Stimulated activated naive CD8-positive, alpha-beta T cell treated with anti-CD3 and anti-CD28 coated beads, Interleukin-15, Interleukin-2, amounts not matched to agents 100 ng/mL and 50 ng/mL, for 24 hours (primary cell): ENCODE measurements around the gene LPIN2.

Experiments
- H3K27ac Mint-ChIP-seq: one replicate; pipeline ENCODE4 v1.8.0; 2021; ENCODE audit warnings: mild to moderate bottlenecking, mixed read lengths
- H3K27me3 Mint-ChIP-seq: one replicate; pipeline ENCODE4 v1.8.0; 2021; ENCODE audit warnings: mixed read lengths
- H3K36me3 Mint-ChIP-seq: one replicate; pipeline ENCODE4 v1.8.0; 2021; ENCODE audit warnings: low read depth, mixed read lengths
- H3K4me1 Mint-ChIP-seq: one replicate; pipeline ENCODE4 v1.8.0; 2021; ENCODE audit warnings: low read depth, mixed read lengths
- H3K4me3 Mint-ChIP-seq: one replicate; pipeline ENCODE4 v1.8.0; 2021; ENCODE audit warnings: mild to moderate bottlenecking, mixed read lengths
- H3K9me3 Mint-ChIP-seq: one replicate; pipeline ENCODE4 v1.8.0; 2021; ENCODE audit warnings: mixed read lengths

LPIN2 gene

DNA sequence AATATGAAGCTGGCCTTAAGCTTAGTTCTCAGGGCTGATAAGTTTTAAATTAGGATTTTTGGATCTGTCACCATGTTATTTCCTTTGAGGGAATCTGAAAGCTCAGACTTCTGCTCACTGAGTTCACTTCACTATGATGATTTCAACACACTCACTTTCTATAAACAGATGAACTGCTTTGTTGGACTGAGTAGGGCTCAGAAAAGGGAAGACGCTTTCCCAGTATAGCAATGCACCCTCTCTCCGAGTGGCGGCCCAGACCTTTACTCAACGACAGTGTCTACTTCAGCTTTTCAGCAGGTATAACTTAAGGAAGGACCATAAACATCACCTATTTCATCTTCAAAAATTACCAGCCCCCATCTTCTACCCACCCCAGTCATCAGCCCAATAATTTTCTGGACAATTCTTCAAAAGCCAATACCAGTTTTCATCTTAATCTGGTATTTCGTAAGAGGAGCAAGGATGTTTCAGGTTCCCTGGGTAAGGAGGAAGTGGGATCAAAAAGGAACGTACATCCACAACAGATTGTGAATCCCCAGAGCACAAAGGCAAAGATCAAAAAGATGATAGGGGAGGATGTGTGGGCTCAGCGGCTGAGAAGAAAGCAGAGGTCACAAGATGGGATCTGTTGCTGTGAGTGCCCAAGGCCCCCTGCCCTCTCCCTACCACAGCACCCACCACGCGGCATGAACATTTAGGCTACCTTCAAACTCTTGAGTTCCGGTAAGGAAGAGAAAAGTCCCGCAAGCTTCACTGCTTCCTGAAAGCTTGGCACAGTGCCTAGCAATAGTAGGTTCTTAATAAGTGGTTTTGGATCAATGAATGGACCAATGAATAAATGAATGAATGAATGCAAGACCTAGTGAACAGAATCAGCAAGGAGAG lies 41.9 kb downstream of the LPIN2 start:
- Mint-ChIP-seq H3K36me3 (peaks cover 15% of the 10 kb centered on the region), H3K27me3 (no peaks in the 10 kb centered on the region)

DNA sequence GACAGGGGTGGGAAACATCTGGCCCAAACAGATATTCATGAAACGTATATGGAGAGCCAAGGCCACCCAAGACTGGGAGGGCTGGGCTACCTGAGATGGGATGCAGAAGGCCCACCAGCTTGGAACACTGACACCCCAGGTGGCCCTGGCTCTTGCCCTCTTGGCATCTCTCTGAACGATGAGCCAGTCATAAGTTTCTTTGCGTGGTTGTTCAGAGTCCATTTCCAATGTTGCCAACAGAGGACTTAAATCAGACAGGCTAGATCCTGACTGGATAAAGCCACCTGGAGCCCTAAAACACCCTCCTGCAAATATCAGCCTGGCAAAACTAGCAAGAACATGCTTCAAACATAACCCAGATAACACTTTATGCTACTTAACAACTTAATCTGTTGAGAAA lies 42.6 kb downstream of the LPIN2 start:
- Mint-ChIP-seq H3K9me3 (no peaks in the 10 kb centered on the region), H3K27me3 (no peaks in the 10 kb centered on the region), H3K27ac (peak overlapping the region; percentile 97), H3K4me1 (peaks cover 98% of the 10 kb centered on the region), H3K36me3 (peaks cover 13% of the 10 kb centered on the region), H3K4me3 (peak overlapping the region; percentile 83)

More for the DNA sequence above, 41.9 kb downstream of the LPIN2 start:
- Mint-ChIP-seq H3K4me3 (peak overlapping the region; percentile 83), H3K4me1 (peaks cover 98% of the 10 kb centered on the region), H3K27ac (peak overlapping the region; percentile 97), H3K9me3 (no peaks in the 10 kb centered on the region)

DNA sequence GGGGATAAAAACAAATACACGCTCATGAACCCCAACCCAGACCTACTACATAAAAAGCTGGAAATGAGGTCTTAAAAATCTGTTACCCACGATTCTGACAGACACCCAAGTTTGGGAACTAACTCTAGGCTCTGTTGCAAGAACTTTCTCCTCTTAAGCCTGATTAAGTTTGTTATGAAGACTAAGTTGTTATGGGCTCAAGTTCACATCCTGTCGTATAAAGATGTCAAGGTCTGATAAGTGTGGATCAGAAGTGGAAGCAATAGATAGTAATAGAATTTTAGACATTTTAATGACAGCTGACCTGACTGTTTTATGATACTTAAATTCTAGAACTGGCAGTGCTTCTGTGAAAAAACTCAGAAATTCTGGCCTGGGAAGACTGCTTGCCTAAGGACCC lies 43.2 kb downstream of the LPIN2 start:
- Mint-ChIP-seq H3K27me3 (no peaks in the 10 kb centered on the region), H3K4me1 (peaks cover 100% of the 10 kb centered on the region), H3K4me3 (peak overlapping the region; percentile 83), H3K36me3 (peaks cover 16% of the 10 kb centered on the region), H3K27ac (peak overlapping the region; percentile 97), H3K9me3 (no peaks in the 10 kb centered on the region)

DNA sequence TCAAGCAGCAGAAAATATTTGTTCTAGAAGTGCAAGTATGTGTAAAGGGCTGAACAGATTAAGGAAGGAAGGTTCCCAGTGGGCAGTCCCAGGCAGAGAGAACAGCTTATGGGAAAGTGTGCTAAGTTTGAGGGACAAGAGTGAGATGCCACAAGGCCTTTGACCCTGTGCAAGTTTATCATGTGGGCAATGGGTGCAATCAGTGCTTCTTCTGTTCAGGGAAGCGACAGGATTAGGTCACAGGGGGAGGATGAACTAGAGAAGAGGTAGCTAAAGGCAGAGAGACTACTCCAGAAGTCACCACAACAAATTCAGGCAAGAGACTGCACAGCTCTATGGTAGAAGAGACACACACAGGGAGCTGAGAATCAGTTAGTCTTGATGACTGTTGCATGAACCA lies 44.3 kb downstream of the LPIN2 start:
- no peaks in the 10 kb centered on the region for H3K27me3 Mint-ChIP-seq
- H3K27ac Mint-ChIP-seq, result peak overlapping the region; percentile 97
- H3K4me1 Mint-ChIP-seq, result peaks cover 100% of the 10 kb centered on the region
- H3K9me3 Mint-ChIP-seq, result no peaks in the 10 kb centered on the region
- H3K36me3 Mint-ChIP-seq, result peaks cover 23% of the 10 kb centered on the region
- H3K4me3 Mint-ChIP-seq, result peak overlapping the region; percentile 39

DNA sequence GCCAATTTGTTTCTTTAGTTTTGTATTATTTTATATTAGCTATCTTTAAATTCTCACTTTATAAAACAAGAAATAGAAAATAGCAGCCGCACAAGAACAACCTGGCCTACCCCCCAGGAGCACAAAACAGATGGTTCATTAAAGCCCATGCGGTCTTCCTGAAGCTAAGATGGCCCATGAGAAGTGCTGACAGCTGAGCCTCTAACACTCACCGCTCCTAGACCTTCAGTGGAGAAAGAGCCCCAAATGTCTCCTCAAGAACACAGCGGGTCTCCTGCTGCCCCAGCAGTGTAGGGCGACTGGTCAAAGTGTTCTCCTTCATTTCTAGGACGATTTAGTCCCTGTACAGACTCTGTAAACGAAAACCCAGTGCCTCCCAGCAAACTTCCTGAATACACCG lies 45.1 kb downstream of the LPIN2 start:
- Mint-ChIP-seq H3K9me3 (no peaks in the 10 kb centered on the region), H3K36me3 (peaks cover 29% of the 10 kb centered on the region), H3K4me3 (peak overlapping the region; percentile 39), H3K27ac (peak overlapping the region; percentile 97), H3K4me1 (peaks cover 100% of the 10 kb centered on the region), H3K27me3 (no peaks in the 10 kb centered on the region)

DNA sequence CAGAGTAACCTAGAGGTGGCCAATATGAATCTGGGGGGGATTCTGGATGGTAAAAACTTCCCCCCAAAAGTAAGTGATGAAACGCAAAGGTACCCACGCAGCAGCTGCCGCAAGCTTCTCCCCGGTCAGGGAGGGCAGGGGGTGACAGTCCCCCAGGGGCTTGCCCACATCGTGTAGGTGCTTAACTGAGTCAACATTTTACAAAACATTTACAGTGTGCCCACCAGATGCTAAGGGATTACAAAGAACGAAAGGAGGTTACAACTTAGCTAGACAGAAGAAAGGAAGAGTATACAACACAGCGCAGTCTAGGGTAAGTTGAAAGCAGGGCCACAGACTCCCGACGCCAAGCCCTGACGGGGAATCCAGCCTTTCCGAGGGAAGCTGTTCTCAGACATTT lies 45.6 kb downstream of the LPIN2 start:
- H3K4me3 Mint-ChIP-seq, result no peak overlapping the region
- H3K9me3 Mint-ChIP-seq, result no peaks in the 10 kb centered on the region
- H3K36me3 Mint-ChIP-seq, result peaks cover 29% of the 10 kb centered on the region
- H3K27ac Mint-ChIP-seq, result peak overlapping the region; percentile 73
- H3K27me3 Mint-ChIP-seq, result no peaks in the 10 kb centered on the region
- peaks cover 100% of the 10 kb centered on the region for H3K4me1 Mint-ChIP-seq

DNA sequence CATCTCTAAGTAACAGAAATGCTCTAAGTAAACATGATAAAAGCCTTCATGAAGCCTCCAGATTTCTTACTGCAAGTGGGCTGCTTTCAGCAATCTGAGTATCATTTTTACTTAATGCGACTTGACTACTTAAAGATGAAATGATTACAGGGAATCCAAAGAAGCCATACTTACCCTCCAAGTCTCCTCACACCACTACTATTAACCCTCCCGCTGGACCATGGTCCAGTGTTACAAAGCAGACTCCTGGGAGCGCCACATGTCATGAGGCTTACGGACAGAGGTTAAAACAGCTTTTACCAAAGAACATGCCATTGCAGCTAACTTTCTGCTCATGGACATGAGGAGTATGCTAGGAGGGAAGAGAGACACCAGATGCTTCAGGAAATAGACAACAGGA lies 46.4 kb downstream of the LPIN2 start:
- Mint-ChIP-seq H3K36me3 (peaks cover 28% of the 10 kb centered on the region), H3K4me1 (peaks cover 100% of the 10 kb centered on the region), H3K4me3 (peak overlapping the region; percentile 25), H3K9me3 (no peaks in the 10 kb centered on the region), H3K27me3 (no peaks in the 10 kb centered on the region), H3K27ac (peak overlapping the region; percentile 100)

DNA sequence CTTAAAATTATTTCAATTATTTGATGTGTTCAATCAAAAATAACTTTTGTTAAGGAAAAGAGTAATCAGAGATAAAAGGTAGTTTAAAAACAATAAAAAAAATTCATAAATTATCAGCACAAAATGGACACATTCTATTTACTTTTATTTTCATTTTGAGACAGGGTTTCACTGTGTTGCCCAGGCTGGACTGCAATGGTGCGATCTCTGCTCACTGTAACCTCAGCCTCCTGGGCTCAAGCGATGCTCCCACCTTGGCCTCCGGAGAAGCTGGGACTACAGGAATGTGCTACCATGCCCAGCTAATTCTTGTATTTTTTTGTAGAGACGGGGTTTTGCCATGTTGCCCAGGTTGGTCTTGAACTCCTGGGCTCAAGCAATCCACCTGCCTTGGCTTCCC lies 47.1 kb downstream of the LPIN2 start:
- Mint-ChIP-seq H3K4me1 (peaks cover 100% of the 10 kb centered on the region), H3K9me3 (no peaks in the 10 kb centered on the region), H3K27me3 (no peaks in the 10 kb centered on the region), H3K4me3 (peak overlapping the region; percentile 25), H3K27ac (peak overlapping the region; percentile 100), H3K36me3 (peaks cover 24% of the 10 kb centered on the region)

DNA sequence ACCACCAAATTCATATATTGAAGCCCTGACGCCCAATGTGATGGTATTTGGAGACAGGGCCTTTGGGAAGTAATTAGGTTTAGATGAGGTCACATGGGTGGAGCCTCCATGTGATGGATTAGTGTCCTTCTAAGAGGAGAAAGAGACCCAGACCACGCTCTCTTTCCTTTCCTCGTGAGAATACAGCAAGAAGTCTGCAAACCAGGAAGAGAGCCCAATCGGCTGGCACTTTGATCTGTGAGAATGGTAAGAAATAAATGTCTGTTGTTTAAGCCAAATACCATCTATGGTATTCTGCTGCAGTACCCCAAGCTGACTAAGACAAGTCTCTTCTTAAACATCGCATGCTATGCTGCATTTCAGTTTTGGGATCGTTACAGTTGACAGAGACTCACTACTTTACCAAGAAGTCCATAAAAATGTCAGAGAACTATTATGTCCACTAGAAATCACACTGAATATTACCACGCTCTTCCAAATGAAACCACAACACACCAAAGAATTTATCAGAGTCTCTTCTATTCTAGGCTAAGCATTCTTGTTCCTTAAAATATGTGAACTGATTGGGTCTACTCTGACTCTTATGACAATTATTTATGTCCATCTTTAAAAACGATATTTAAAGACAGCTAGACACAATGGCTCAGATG lies 48.5 kb downstream of the LPIN2 start:
- H3K9me3 Mint-ChIP-seq, result no peaks in the 10 kb centered on the region
- peaks cover 100% of the 10 kb centered on the region for H3K4me1 Mint-ChIP-seq
- H3K4me3 Mint-ChIP-seq, result peak overlapping the region; percentile 74
- H3K36me3 Mint-ChIP-seq, result peaks cover 26% of the 10 kb centered on the region
- peak overlapping the region; percentile 100 for H3K27ac Mint-ChIP-seq
- H3K27me3 Mint-ChIP-seq, result no peaks in the 10 kb centered on the region
